Femur (tissue), 1 donor: ENCODE results near the gene NEMP2.
A peak's percentile ranks its signal among the peaks of the same experiment; 100 is the strongest.
"Not testable (repeated sequence)": the region's sequence is repeated elsewhere in the genome, so short reads cannot be mapped to it uniquely, and the experiment has no call there.

Experiments
- DNase-seq: peaks from one replicate; pipeline ENCODE4 v3.0.0-alpha.2; 2017

The NEMP2 gene

GRCh38 chr2:190524928-190525327, 9.6 kb downstream of the NEMP2 start:
- DNase-seq = no peak

- DNase-seq = no peak
Observed at GRCh38 chr2:190519975-190520767, 14.4 kb downstream of the NEMP2 start.

- no peak for DNase-seq
Observed at GRCh38 chr2:190517468-190517867, 17.1 kb downstream of the NEMP2 start.

- DNase-seq = no peak
Observed at GRCh38 chr2:190515687-190516086, 18.8 kb downstream of the NEMP2 start.

GRCh38 chr2:190514676-190515075, 19.8 kb downstream of the NEMP2 start:
- no peak for DNase-seq

GRCh38 chr2:190513877-190514276, 20.6 kb downstream of the NEMP2 start:
- no peak for DNase-seq

- DNase-seq = no peak
Observed at GRCh38 chr2:190512539-190513095, 21.9 kb downstream of the NEMP2 start.

- no peak for DNase-seq
Observed at GRCh38 chr2:190511104-190511503, 23.4 kb downstream of the NEMP2 start.

- not testable (repeated sequence) for DNase-seq
Observed at GRCh38 chr2:190509895-190510294, 24.6 kb downstream of the NEMP2 start.

- peak; percentile 28 for DNase-seq
Observed at GRCh38 chr2:190507135-190507534, 27.4 kb downstream of the NEMP2 start.

- DNase-seq = no peak
Observed at GRCh38 chr2:190506666-190507065, 27.9 kb downstream of the NEMP2 start.

GRCh38 chr2:190505696-190506095, 28.8 kb downstream of the NEMP2 start:
- no peak for DNase-seq

GRCh38 chr2:190504912-190505311, 29.6 kb downstream of the NEMP2 start:
- DNase-seq = no peak

- no peak for DNase-seq
Observed at GRCh38 chr2:190503088-190503487, 31.4 kb downstream of the NEMP2 start.

GRCh38 chr2:190501702-190502407, 32.7 kb downstream of the NEMP2 start:
- no peak for DNase-seq

GRCh38 chr2:190501231-190501630, 33.3 kb downstream of the NEMP2 start:
- DNase-seq = no peak

GRCh38 chr2:190500054-190500502, 34.4 kb downstream of the NEMP2 start:
- DNase-seq = no peak

GRCh38 chr2:190499273-190499672, 35.2 kb downstream of the NEMP2 start:
- DNase-seq = no peak

- no peak for DNase-seq
Observed at GRCh38 chr2:190497428-190497827, 37.1 kb downstream of the NEMP2 start.

- DNase-seq = not testable (repeated sequence)
Observed at GRCh38 chr2:190494600-190495227, 39.8 kb downstream of the NEMP2 start.

GRCh38 chr2:190493095-190493494, 41.4 kb downstream of the NEMP2 start:
- no peak for DNase-seq

GRCh38 chr2:190490502-190490901, 44.0 kb downstream of the NEMP2 start:
- no peak for DNase-seq

- no peak for DNase-seq
Observed at GRCh38 chr2:190489475-190489874, 45.0 kb downstream of the NEMP2 start.
